Measurements from ENCODE around the gene MRAS. TPM values are rescaled to one million over a fixed set of nuclear protein-coding genes. Genes with fewer than 3 reads are reported as not detected.

MRAS gene
- total RNA-seq, 1 donor from 2014 or later, result 0.07 TPM

GRCh38 chr3:138401834-138402233, 53.5 kb downstream of the MRAS start:
- Mint-ChIP-seq H3K36me3 (ENCODE audit: low read depth) (no peaks in the 10 kb centered on the region), H3K4me1 (no peaks in the 10 kb centered on the region), H3K27me3 (peaks cover 35% of the 10 kb centered on the region), H3K9me3 (no peaks in the 10 kb centered on the region), H3K27ac (no peak overlapping the region), H3K4me3 (no peak overlapping the region)
- TF ChIP-seq CTCF (IDR thresholded peaks at IDR 0.05), result no peak
- DNase-seq (no peak), ATAC-seq (ENCODE audit: low read depth) (no peak)
- CTCF ChIA-PET, result no interaction called here
- POLR2A ChIA-PET, result no interaction called here
- intact Hi-C loops (cut with micrococcal nuclease), result no loop called here

- POLR2A ChIA-PET, result no interaction called here
- intact Hi-C loops (cut with micrococcal nuclease), result no loop called here
- no peaks in the 10 kb centered on the region for H3K4me1 Mint-ChIP-seq
- peaks cover 42% of the 10 kb centered on the region for H3K27me3 Mint-ChIP-seq
- no peak overlapping the region for H3K4me3 Mint-ChIP-seq
- H3K27ac Mint-ChIP-seq, result no peak overlapping the region
- no peaks in the 10 kb centered on the region for H3K9me3 Mint-ChIP-seq
- no peaks in the 10 kb centered on the region for H3K36me3 Mint-ChIP-seq (ENCODE audit: low read depth)
- CTCF ChIA-PET, result interaction anchor here (1.0 kb wide), 1 partner anchor 15 kb away, joined by 5 read pairs; no protein-coding TSS in a partner anchor
- ATAC-seq (ENCODE audit: low read depth) (no peak), DNase-seq (no peak)
- TF ChIP-seq CTCF (IDR thresholded peaks at IDR 0.05), result no peak
Observed at GRCh38 chr3:138404121-138404520, 55.7 kb downstream of the MRAS start.

- ChIA-PET CTCF (no interaction called here), POLR2A (no interaction called here)
- no peaks in the 10 kb centered on the region for H3K36me3 Mint-ChIP-seq (ENCODE audit: low read depth)
- peaks cover 42% of the 10 kb centered on the region for H3K27me3 Mint-ChIP-seq
- H3K27ac Mint-ChIP-seq, result no peak overlapping the region
- no peaks in the 10 kb centered on the region for H3K9me3 Mint-ChIP-seq
- ATAC-seq (ENCODE audit: low read depth) (no peak), DNase-seq (no peak)
- no peak overlapping the region for H3K4me3 Mint-ChIP-seq
- intact Hi-C loops (cut with micrococcal nuclease), result no loop called here
- no peak for TF ChIP-seq CTCF (IDR thresholded peaks at IDR 0.05)
- no peaks in the 10 kb centered on the region for H3K4me1 Mint-ChIP-seq
Observed at GRCh38 chr3:138405001-138405400, 56.6 kb downstream of the MRAS start.

DNA sequence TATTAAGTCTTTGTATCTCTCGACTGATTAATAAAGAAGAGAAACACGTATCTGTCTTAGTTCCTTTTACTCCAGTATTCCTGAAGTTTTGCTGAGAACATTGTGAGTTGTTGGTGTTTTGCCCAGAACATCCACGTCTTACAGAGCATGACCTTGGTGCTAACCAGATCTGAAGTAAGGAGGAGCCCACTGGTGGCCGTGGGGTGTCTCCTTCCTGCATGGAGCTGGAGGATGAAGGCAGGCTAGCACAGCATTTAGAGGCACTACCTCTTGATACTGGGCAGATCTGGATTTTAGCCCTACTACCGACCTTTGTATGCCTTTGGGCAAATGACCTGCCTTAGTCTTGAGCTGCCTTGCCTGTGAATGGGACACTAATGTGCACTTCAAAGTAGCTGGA, 57.1 kb downstream of the MRAS start:
- intact Hi-C loops (cut with micrococcal nuclease), result no loop called here
- Mint-ChIP-seq H3K4me3 (no peak overlapping the region), H3K9me3 (no peaks in the 10 kb centered on the region), H3K27me3 (peaks cover 42% of the 10 kb centered on the region), H3K4me1 (no peaks in the 10 kb centered on the region), H3K27ac (no peak overlapping the region), H3K36me3 (ENCODE audit: low read depth) (no peaks in the 10 kb centered on the region)
- ChIA-PET CTCF (no interaction called here), POLR2A (no interaction called here)
- DNase-seq (no peak), ATAC-seq (ENCODE audit: low read depth) (no peak)
- TF ChIP-seq CTCF (IDR thresholded peaks at IDR 0.05), result no peak

- no peaks in the 10 kb centered on the region for H3K36me3 Mint-ChIP-seq (ENCODE audit: low read depth)
- no peaks in the 10 kb centered on the region for H3K4me1 Mint-ChIP-seq
- H3K9me3 Mint-ChIP-seq, result no peaks in the 10 kb centered on the region
- no peak for ATAC-seq (ENCODE audit: low read depth)
- CTCF ChIA-PET, result interaction anchor here (1.0 kb wide), 1 partner anchor 517 kb away, joined by 4 read pairs; no protein-coding TSS in a partner anchor
- H3K27ac Mint-ChIP-seq, result no peak overlapping the region
- POLR2A ChIA-PET, result no interaction called here
- no peak overlapping the region for H3K4me3 Mint-ChIP-seq
- DNase-seq, result no peak
- no peak for TF ChIP-seq CTCF (IDR thresholded peaks at IDR 0.05)
- peaks cover 45% of the 10 kb centered on the region for H3K27me3 Mint-ChIP-seq
- intact Hi-C loops (cut with micrococcal nuclease), result no loop called here
Observed at GRCh38 chr3:138406606-138407005, 58.2 kb downstream of the MRAS start.
